ENCODE results near the gene DENR.
"Not testable (repeated sequence)": the region's sequence is repeated elsewhere in the genome, so short reads cannot be mapped to it uniquely, and the experiment has no call there.

Gene DENR

GRCh38 chr12:122743895-122744525, 8.6 kb upstream of the DENR start:
- no peak for DNase-seq

- DNase-seq = no peak
These were observed 5.1 kb upstream of the DENR start for GRCh38 chr12:122747224-122748135.

- DNase-seq = no peak
These were observed 2.9 kb upstream of the DENR start for GRCh38 chr12:122749569-122750332.

- not testable (repeated sequence) for DNase-seq
These were observed 1.7 kb upstream of the DENR start for GRCh38 chr12:122750781-122751515.

GRCh38 chr12:122753319-122753650, 661 bp downstream of the DENR start:
- no peak for DNase-seq

- no peak for DNase-seq
These were observed 2.2 kb downstream of the DENR start for GRCh38 chr12:122754790-122755189.

- no peak for DNase-seq
These were observed 4.9 kb downstream of the DENR start for GRCh38 chr12:122757568-122757967.

GRCh38 chr12:122785503-122785902, 32.9 kb downstream of the DENR start:
- DNase-seq = no peak

- no peak for DNase-seq
These were observed 35.8 kb downstream of the DENR start for GRCh38 chr12:122788387-122788786.

GRCh38 chr12:122789637-122790036, 37.0 kb downstream of the DENR start:
- DNase-seq = no peak

- no peak for DNase-seq
These were observed 37.9 kb downstream of the DENR start for GRCh38 chr12:122790393-122791075.

- DNase-seq = no peak
These were observed 41.1 kb downstream of the DENR start for GRCh38 chr12:122793685-122794106.

- no peak for DNase-seq
These were observed 43.2 kb downstream of the DENR start for GRCh38 chr12:122795807-122796206.

- DNase-seq = no peak
These were observed 47.1 kb downstream of the DENR start for GRCh38 chr12:122799641-122800243.

GRCh38 chr12:122803937-122804336, 51.3 kb downstream of the DENR start:
- no peak for DNase-seq

GRCh38 chr12:122804957-122805356, 52.3 kb downstream of the DENR start:
- not testable (repeated sequence) for DNase-seq

- DNase-seq = no peak
These were observed 55.0 kb downstream of the DENR start for GRCh38 chr12:122807651-122808050.

- no peak for DNase-seq
These were observed 59.2 kb downstream of the DENR start for GRCh38 chr12:122811777-122812176.

GRCh38 chr12:122813310-122813713, 60.7 kb downstream of the DENR start:
- no peak for DNase-seq

- DNase-seq = no peak
These were observed 66.7 kb downstream of the DENR start for GRCh38 chr12:122819209-122819785.

GRCh38 chr12:122820138-122820537, 67.5 kb downstream of the DENR start:
- no peak for DNase-seq
